Posterior vena cava (tissue), 2 donors: ENCODE data around the gene DMAC2. TPM values are rescaled to one million over a fixed set of nuclear protein-coding genes. Genes with fewer than 3 reads are reported as not detected.
"Not testable (repeated sequence)": the region's sequence is repeated elsewhere in the genome, so short reads cannot be mapped to it uniquely, and the experiment has no call there.

Experiments used
- DNase-seq: peaks from one replicate; pipeline ENCODE4 v3.0.0-alpha.2; 2020; ENCODE audit warnings: low spot score
- intact Hi-C, 2 donors: fragments of 100-400 bp; cut with DNase I; formaldehyde crosslinking; loops; one replicate each; pipeline versions ENCODE4 v1.14.1 to v1.14.2; 2022 to 2023
- long read RNA-seq, 2 donors: library from polyadenylated mRNA; unstranded; transcript quantifications; one replicate each; pipeline ENCODE4 v2.0.0, GENCODE V29; 2020 to 2021
- total RNA-seq, 2 donors: library from RNA; stranded (reverse); fragmentation: NEBNext Ultra II Directional; extraction: Animal tissue kit (Norgen Biotek cat#: 25700); gene quantifications; one replicate each; pipeline ENCODE4 v1.2.1, GENCODE V29; 2021
- donor health status: DM: yes; HTN: yes; CAD: no.
- donor health status: DM: yes; HTN: yes; CAD: no.

The DMAC2 gene
- 10 to 100 TPM; 30.5 to 30.7 TPM for total RNA-seq
- long read RNA-seq, donor 1, transcript DMAC2-201 (6 exons, 1,692 nt) = major isoform, 9 of 18 reads
- long read RNA-seq, donor 1, transcript DMAC2-210 (5 exons, 1,622 nt) = minor isoform, 7 of 18 reads
- long read RNA-seq, donor 1, partial matches to known transcripts = 0 of 18 reads
- long read RNA-seq, donor 1, other reads (novel, unspliced or antisense) = 2 of 18 reads
- long read RNA-seq, donor 2, transcript DMAC2-208 (5 exons, 979 nt) = minor isoform, 6 of 108 reads
- long read RNA-seq, donor 2, transcript DMAC2-201 (6 exons, 1,692 nt) = major isoform, 67 of 108 reads
- long read RNA-seq, donor 2, transcript DMAC2-210 (5 exons, 1,622 nt) = minor isoform, 12 of 108 reads
- long read RNA-seq, donor 2, partial matches to known transcripts = 5 of 108 reads
- long read RNA-seq, donor 2, other reads (novel, unspliced or antisense) = 15 of 108 reads

DNA sequence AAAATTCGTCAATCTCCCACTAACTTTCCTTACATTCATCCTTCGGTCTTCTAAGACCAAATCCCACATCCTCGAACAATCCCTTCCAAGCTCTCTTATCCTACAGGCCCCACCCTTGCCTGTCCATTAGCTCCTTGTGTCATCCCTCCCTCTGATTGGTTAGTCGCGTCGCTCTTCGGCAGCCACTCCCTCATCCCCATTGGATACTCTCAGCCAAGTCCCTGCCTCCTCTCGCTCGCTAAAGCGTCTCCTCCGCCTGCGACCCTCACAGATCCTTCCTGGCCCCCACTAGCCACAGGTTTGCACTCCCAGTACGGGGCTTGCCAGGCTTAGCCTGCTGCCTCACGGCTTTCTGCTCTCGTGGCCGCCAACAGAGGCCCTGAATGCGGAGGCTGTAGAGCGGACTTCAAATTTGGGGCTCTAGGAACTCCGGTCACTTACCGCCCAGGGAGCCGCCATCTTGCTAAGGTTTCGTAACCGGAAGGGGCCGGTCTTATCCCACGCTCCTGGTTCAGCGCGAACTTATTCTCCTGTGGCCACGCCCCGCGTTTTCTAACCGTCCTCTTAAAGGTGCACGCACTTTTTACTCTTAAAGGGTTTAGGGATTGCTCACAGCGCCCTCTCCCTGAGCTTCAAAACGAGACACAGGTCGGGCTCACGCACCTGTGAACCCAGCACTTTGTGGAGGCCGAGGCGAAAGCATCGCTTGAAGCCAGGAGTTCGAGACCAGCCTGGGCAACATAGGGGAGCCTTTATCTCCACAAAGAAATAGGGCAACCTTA lies at the start of gene DMAC2:
TSS of gene DMAC2 (minus strand) at position 472 of the 782 bp plus-strand sequence. CDS start at position 459, 13 bp downstream.
- intact Hi-C loops = no loop called here

DNA sequence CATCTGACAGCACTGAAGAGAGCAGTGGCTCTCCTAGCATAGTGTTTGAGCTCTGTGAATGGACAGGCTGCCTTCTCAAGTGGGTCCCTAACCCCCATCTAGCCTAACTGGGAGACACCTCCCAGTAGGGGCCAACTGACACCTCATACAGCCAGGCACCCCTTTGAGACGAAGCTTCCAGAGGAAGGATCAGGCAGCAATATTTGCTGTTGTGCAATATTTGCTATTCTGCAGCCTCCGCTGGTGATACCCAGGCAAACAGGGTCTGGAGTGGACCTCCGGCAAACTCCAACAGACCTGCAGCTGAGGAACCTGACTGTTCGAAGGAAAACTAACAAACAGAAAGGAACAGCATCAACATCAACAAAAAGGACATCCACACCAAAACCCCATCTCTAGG lies 47.2 kb upstream of the DMAC2 start:
- intact Hi-C loops = not testable (repeated sequence)

More for the DNA sequence above, at the start of gene DMAC2:
- DNase-seq = peak; percentile 98

DNA sequence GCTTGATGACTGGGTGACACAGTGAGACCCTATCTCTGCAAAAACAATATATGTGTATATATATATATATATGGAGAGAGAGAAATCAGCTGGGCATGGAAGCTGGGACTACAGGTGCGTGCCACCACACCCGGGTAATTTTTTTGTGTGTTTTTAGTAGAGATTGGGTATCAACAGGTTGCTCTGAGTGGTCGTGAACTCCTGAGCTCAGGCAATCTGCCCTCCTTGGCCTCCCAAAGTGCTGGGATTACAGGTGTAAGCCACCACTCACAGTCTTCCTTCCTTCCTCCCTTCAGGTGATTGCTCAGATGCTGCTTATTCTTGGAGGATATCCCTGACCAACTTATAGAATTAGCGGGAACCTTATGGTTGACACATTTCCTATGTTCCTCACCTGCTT lies 45.1 kb upstream of the DMAC2 start:
- intact Hi-C loops = no loop called here
- no peak for DNase-seq

More for the DNA sequence above, 47.2 kb upstream of the DMAC2 start:
- DNase-seq = not testable (repeated sequence)

- intact Hi-C loops = no loop called here
- no peak for DNase-seq
Observed at GRCh38 chr19:41480336-41480735, 40.6 kb upstream of the DMAC2 start.

DNA sequence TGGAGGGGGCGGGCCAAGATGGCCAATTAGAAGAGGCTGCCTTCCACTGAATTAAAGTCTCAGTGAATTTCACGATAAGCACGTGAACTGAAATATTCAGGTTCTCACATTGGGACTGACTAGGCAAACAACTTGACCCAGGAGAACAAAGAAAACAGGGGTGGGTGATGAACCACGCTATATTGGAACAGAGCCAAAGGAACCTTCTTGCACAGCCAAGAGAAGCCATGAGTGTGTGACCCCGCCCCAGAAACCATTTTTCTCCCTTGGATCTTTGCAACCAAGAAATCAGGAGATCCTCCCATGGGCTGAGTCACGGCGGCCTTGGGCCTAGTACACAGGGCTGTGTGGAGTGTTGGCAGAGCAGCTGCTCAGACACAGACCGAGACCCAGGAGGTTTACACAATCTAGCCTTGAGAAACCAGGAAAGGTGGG lies 40.1 kb upstream of the DMAC2 start:
- intact Hi-C loops = no loop called here
- no peak for DNase-seq

DNA sequence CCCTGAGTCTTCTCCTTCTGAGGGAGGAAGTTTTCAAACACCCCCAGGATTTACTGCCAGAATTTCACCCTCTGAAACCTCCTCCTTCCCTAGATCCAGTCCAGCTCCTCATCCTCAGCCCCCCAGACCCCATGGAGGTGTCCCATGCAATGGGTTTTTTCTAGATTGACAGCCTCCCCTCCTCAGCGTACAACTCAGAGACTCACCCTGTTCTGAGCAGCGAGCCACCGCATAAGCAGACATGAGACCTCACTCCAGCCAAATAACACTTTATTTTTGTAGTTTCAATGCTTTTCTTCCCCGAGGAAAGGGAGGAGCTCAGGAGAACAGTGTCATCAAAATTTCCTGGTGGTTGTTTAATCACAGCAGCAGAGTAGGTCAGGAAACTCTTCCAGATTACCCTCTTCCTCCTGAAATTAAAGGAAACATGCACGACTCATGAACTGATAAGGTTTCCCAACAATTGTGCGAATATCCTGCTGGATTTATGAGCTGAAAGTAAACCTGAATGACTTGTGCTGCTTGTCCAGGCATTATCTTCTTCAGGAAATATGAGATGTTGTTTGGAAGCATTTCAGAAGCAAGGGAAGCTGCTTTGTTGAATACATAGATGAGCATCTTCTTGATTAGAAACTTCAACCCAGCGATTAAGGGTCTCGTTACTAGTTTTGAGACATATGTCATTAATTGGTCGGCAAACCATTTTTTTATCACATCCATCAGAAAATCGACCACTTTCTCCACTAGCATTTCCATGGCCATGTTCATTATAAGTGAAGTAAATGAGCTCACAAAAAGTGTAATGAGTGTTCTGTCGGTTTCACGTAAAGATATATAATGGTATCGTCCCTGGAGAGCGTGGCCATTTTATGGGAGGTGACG lies 39.4 kb upstream of the DMAC2 start:
- no peak for DNase-seq
- intact Hi-C loops = no loop called here

DNA sequence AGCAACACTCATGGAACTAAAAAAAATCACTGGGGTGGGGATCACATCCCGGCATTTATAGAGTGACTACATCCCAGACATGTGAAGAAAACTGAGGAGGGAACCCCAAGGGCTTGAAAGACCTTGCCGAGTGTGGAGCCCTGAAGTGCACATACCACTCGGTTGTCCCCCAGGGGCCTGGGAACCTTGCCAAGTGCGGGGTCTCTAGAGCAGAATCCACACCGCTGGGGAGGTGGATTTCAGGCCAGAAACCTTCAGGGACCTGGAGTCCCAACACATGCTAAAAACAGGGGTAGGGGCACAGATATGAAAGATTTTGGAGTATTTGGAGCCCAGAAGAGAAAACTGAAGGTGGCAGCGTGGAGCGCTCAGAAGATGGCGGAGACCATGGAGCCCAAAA lies 38.5 kb upstream of the DMAC2 start:
- intact Hi-C loops = no loop called here
- DNase-seq = no peak

GRCh38 chr19:41476583-41476982 lies 36.9 kb upstream of the DMAC2 start:
- intact Hi-C loops = no loop called here
- DNase-seq = no peak

- intact Hi-C loops, DNase-seq: not testable (repeated sequence)
Observed at GRCh38 chr19:41463257-41464256, 23.8 kb upstream of the DMAC2 start.

DNA sequence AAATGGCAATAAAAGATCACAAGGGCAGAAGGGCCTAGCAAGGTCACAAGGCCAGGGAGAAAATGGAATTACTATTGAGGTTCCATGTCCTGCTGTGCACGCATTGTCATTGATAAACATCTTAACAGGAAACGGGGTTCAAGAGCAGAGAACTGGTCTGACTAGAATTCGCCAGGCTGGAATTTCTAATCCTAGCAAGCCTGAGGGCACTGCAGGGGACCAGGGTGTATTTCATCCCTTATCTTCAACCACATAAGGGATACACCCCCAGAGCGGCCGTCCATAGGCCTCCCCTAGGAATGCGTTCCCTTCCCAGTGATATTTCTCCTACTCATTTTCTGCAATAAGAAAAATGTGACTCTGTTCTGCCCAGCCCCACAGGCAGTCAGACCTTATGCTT lies 22.8 kb upstream of the DMAC2 start:
- intact Hi-C loops = no loop called here
- DNase-seq = no peak

DNA sequence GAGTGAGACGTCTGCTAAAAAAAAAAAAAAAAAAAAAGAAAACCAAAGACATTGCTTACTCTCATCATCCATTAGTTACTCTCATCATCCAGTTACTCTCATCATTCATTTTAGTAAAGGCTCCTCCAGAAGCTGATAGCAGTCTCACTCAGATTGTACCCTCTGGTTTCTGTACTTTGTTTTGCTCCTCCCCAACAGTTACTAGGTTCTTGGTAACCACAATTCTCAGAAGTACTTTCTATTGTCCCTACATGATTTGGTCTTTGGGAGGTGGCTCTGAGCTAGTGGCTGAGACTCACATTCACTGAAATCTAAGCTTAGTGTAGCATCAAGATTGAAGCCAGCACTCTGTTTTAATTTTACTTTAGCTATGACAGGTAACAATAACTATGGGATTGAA lies 17.5 kb upstream of the DMAC2 start:
- intact Hi-C loops = no loop called here
- no peak for DNase-seq

DNA sequence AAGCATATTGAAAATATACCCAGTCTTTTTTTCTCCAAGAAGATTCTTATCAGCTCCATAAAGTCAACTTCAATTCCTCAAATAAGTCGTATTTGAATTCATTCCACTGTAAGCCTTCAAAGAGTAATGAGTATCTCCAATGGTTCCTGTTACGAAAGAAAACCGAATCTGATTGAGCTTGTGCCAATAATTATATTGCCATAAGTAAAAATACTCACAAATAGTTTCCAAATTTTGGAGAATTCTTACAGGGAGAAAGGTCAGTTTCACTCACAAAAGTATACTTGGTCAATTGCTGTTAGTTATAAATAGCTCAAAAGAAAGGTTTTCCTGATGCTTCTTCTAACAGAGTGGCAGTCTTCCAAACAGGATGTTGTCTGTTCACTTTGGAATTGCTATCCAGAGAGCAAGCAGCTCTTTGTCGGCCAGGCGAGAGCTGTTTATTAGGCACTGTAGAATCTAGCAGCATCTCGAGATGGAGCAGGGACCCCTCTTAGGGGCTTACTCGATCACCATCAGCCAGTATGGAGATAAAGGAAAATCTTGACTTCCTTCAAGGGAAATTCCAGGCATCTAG lies 16.7 kb upstream of the DMAC2 start:
- intact Hi-C loops = no loop called here
- DNase-seq = no peak

GRCh38 chr19:41455936-41456335 lies 16.2 kb upstream of the DMAC2 start:
- intact Hi-C loops = no loop called here

DNA sequence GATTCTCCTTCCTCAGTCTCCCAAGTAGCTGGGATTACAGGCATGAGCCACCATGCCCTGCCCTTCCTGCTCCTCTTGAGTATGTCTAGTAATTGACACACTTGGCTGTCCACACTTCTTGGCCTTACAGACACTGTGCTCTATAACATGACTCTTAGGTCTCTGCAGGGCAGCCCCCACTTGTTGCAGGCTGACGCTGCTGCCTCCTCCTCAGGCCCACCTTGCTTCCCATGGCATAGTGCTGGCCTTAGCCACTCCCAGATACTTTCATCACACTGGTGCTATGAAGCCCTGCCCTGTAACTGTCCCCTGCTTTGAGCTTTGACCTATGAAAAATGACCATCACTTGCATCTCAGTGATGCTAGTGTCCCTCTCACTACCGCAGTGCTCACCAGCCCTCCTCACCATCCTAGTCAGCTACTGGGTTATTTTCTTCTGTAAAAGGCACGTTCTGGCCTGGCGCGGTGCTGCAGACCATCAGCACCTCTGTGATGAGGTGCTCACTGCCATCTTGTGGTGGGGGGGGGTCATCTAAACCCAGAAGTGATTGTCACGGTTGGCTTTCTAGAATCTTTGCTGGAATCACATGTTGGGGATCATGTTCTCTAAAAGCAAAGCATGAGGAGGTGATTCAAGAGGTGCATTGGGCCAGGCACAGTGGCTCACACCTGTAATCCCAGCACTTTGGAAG lies 13.0 kb upstream of the DMAC2 start:
- intact Hi-C loops = no loop called here
- no peak for DNase-seq

More at GRCh38 chr19:41455936-41456335, 16.2 kb upstream of the DMAC2 start:
- DNase-seq = no peak

- intact Hi-C loops = loop anchor here in 1 of 2 donors (5.0 kb wide), 1 partner anchor 122 kb away; no protein-coding TSS in a partner anchor
- DNase-seq = no peak
Observed at GRCh38 chr19:41449865-41450178, 10.1 kb upstream of the DMAC2 start.

DNA sequence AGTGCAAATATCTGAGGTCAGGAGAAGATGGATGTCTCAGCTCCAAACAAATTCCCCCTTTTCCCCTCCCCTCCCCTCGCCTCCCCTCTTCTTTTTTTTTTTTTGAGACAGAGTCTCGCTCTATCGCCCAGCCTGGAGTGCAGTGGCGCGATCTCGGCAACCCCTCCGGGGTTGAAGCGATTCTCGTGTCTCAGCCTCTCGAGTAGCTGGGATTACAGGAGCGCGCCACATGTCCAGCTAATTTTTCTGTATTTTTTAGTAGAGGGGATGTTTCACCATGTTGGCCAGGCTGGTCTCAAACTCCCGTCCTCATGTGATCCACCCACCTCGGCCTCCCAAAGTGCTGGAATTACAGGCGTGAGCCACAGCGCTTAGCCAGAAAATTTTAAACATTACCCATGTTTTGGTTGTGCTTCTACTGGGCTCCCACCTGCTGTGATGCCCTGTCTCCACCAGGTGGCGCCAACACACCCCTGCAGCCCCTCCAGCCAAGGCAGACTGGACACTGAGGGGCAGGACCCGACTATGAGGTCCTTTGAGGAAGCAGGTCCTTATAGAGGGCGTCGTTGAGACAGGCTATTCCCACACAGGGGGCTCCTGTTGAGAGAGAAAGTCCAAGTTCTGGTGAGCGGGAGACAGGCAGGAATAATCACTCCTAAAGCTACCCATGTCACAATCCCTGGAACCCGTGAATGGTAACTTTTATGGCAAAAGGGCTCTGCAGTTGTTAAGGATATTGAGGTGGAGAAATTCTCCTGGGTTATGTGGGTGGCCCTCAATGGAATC lies 9.6 kb upstream of the DMAC2 start:
- DNase-seq = peak; percentile 91
- intact Hi-C loops = loop anchor here in 1 of 2 donors (5.0 kb wide), 1 partner anchor 123 kb away; no protein-coding TSS in a partner anchor
